Measurements from ENCODE around the gene PKN1.

- TF ChIP-seq, protein P1, sequence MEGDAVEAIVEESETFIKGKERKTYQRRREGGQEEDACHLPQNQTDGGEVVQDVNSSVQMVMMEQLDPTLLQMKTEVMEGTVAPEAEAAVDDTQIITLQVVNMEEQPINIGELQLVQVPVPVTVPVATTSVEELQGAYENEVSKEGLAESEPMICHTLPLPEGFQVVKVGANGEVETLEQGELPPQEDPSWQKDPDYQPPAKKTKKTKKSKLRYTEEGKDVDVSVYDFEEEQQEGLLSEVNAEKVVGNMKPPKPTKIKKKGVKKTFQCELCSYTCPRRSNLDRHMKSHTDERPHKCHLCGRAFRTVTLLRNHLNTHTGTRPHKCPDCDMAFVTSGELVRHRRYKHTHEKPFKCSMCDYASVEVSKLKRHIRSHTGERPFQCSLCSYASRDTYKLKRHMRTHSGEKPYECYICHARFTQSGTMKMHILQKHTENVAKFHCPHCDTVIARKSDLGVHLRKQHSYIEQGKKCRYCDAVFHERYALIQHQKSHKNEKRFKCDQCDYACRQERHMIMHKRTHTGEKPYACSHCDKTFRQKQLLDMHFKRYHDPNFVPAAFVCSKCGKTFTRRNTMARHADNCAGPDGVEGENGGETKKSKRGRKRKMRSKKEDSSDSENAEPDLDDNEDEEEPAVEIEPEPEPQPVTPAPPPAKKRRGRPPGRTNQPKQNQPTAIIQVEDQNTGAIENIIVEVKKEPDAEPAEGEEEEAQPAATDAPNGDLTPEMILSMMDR (IDR thresholded peaks at IDR 0.05) = no peak
- TF ChIP-seq CBFB (CRISPR knock-in tag; IDR thresholded peaks at IDR 0.05; ENCODE audit: low read depth) (no peak), JUN (CRISPR knock-in tag; IDR thresholded peaks at IDR 0.05) (no peak), NR2C2 (CRISPR knock-in tag; IDR thresholded peaks at IDR 0.05) (no peak), GABPB1 (CRISPR knock-in tag; IDR thresholded peaks at IDR 0.05) (no peak), IRF2 (CRISPR knock-in tag; IDR thresholded peaks at IDR 0.05; ENCODE audit: borderline replicate concordance, low read depth) (no peak), PRDM15 (CRISPR knock-in tag; IDR thresholded peaks at IDR 0.05) (no peak), FOXP4 (CRISPR knock-in tag; IDR thresholded peaks at IDR 0.05) (no peak), TEAD4 (CRISPR knock-in tag; IDR thresholded peaks at IDR 0.05) (no peak)
- TF ChIP-seq, protein P2, sequence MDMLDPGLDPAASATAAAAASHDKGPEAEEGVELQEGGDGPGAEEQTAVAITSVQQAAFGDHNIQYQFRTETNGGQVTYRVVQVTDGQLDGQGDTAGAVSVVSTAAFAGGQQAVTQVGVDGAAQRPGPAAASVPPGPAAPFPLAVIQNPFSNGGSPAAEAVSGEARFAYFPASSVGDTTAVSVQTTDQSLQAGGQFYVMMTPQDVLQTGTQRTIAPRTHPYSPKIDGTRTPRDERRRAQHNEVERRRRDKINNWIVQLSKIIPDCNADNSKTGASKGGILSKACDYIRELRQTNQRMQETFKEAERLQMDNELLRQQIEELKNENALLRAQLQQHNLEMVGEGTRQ (CRISPR knock-in tag; IDR thresholded peaks at IDR 0.05) = no peak
These were observed 20.0 kb upstream of the PKN1 start for GRCh38 chr19:14412996-14413692.

Data from WTC11 (cell line).